ENCODE data around the gene CTSH. TPM values are rescaled to one million over a fixed set of nuclear protein-coding genes. Genes with fewer than 3 reads are reported as not detected.

Gene CTSH
- total and polyA plus RNA-seq, 2 experiments from 2014 or later: 19.7 to 19.9 TPM

GRCh38 chr15:78880813-78881212 is 64.0 kb downstream of the CTSH start:
- Histone ChIP-seq H3K27me3 (ENCODE audit: insufficient read depth) (no peaks in the 10 kb centered on the region), H3K4me2 (no peak overlapping the region), H3K9me2 (ENCODE audit: insufficient read depth) (no peaks in the 10 kb centered on the region), H3K36me3 (ENCODE audit: insufficient read depth) (peaks cover 39% of the 10 kb centered on the region), H2AFZ (no peak overlapping the region), H3K4me3 (no peak overlapping the region), H3K79me2 (replicated peaks; ENCODE audit: insufficient read depth) (peaks cover 100% of the 10 kb centered on the region), H4K20me1 (replicated peaks; ENCODE audit: insufficient read depth) (peaks cover 84% of the 10 kb centered on the region), H3F3A (replicated peaks; ENCODE audit: low read depth) (peaks cover under 1% of the 10 kb centered on the region; the same call in 1 of the 2 replicates), H3K27ac (ENCODE audit: low read depth) (no peak overlapping the region), H3K4me1 (ENCODE audit: insufficient read depth) (peaks cover 29% of the 10 kb centered on the region)
- DNase-seq (ENCODE audit: low spot score) (no peak), ATAC-seq (no peak)
- Mint-ChIP-seq H3K36me3 (ENCODE audit: low read depth) (peaks cover 66% of the 10 kb centered on the region), H3K9me3 (no peaks in the 10 kb centered on the region), H3K27ac (no peak overlapping the region), H3K4me1 (peaks cover 26% of the 10 kb centered on the region), H3K4me3 (no peak overlapping the region), H3K27me3 (ENCODE audit: insufficient read depth, low read depth, poor library complexity) (peaks cover 5% of the 10 kb centered on the region)
- no peak for TF ChIP-seq ZNF331 (CRISPR knock-in tag; IDR thresholded peaks at IDR 0.05; ENCODE audit: low read depth)
- TF ChIP-seq ZNF462 (CRISPR knock-in tag; IDR thresholded peaks at IDR 0.05): no peak
- no peak for TF ChIP-seq EZH2phosphoT487 (IDR thresholded peaks at IDR 0.05; ENCODE audit: unreplicated experiment)
- no peak for TF ChIP-seq CTCF (conservative IDR thresholded peaks at IDR 0.05; ENCODE audit: low read depth in 2 of 2)
- TF ChIP-seq STAT1 (IDR thresholded peaks at IDR 0.05; ENCODE audit: unreplicated experiment): no peak
